Activated CD8-positive, alpha-beta T cell treated with anti-CD3 and anti-CD28 coated beads for 36 hours (primary cell): ENCODE results near the gene MN1. TPM values are rescaled to one million over a fixed set of nuclear protein-coding genes. Genes with fewer than 3 reads are reported as not detected.
"Not testable (repeated sequence)": the region's sequence is repeated elsewhere in the genome, so short reads cannot be mapped to it uniquely, and the experiment has no call there.

Experiments
- ATAC-seq: fragments of 200-7000 bp; cut with Tn5 transposase; one replicate; pipeline ENCODE4 v1.10.0; 2021; ENCODE audit warnings: mild to moderate bottlenecking, moderate library complexity
- CTCF ChIA-PET: fragments of 350-600 bp; sonication (Branson Sonifier 250); formaldehyde crosslinking; loops from one replicate; lab custom pipeline; 2021; ENCODE audit warnings: antibody characterized with exemption; lab: Charles Lee
- POLR2A ChIA-PET: fragments of 350-600 bp; sonication (Branson Sonifier 250); formaldehyde crosslinking; loops from one replicate; lab custom pipeline; 2021; ENCODE audit warnings: antibody characterized with exemption; lab: Charles Lee
- DNase-seq: peaks from one replicate; pipeline ENCODE4 v3.0.0-alpha.2; 2020
- H3K27ac Mint-ChIP-seq: one replicate; pipeline ENCODE4 v1.8.0; 2021; ENCODE audit warnings: mild to moderate bottlenecking, mixed read lengths
- H3K27me3 Mint-ChIP-seq: one replicate; pipeline ENCODE4 v1.8.0; 2021; ENCODE audit warnings: mixed read lengths
- H3K36me3 Mint-ChIP-seq: one replicate; pipeline ENCODE4 v1.8.0; 2021; ENCODE audit warnings: low read depth, mixed read lengths
- H3K4me1 Mint-ChIP-seq: one replicate; pipeline ENCODE4 v1.8.0; 2021; ENCODE audit warnings: low read depth, mixed read lengths
- H3K4me3 Mint-ChIP-seq: one replicate; pipeline ENCODE4 v1.8.0; 2021; ENCODE audit warnings: mild to moderate bottlenecking, moderate library complexity, mixed read lengths
- H3K9me3 Mint-ChIP-seq: one replicate; pipeline ENCODE4 v1.8.0; 2021; ENCODE audit warnings: mixed read lengths
- CTCF ChIP-seq: fragments of 200-600 bp; IDR thresholded peaks from one replicate; pipeline ENCODE4 v1.8.0; 2022; ENCODE audit warnings: antibody characterized with exemption, mild to moderate bottlenecking
- intact Hi-C: fragments of 100-400 bp; cut with micrococcal nuclease; formaldehyde crosslinking; loops from one replicate; pipeline ENCODE4 v1.10.0; 2022
- total RNA-seq, 2 experiments: library from RNA; stranded (reverse); gene quantifications; one replicate each; pipeline ENCODE4 v1.2.3, GENCODE V29; 2021

Gene MN1
- total RNA-seq, 2 experiments from 2014 or later = 0.11 to 0.16 TPM

GRCh38 chr22:27745154-27745553, 56.4 kb downstream of the MN1 start:
- CTCF ChIA-PET = no interaction called here
- ATAC-seq (no peak), DNase-seq (no peak)
- H3K27ac Mint-ChIP-seq = no peak overlapping the region
- H3K27me3 Mint-ChIP-seq = peaks cover 3% of the 10 kb centered on the region
- POLR2A ChIA-PET = no interaction called here
- no peak for TF ChIP-seq CTCF
- peaks cover 6% of the 10 kb centered on the region for H3K4me1 Mint-ChIP-seq
- no peak overlapping the region for H3K4me3 Mint-ChIP-seq
- no peaks in the 10 kb centered on the region for H3K36me3 Mint-ChIP-seq
- intact Hi-C loops = no loop called here
- H3K9me3 Mint-ChIP-seq = peaks cover 6% of the 10 kb centered on the region

- H3K27ac Mint-ChIP-seq, DNase-seq, H3K4me1 Mint-ChIP-seq, POLR2A ChIA-PET, intact Hi-C loops, H3K27me3 Mint-ChIP-seq, H3K9me3 Mint-ChIP-seq, H3K4me3 Mint-ChIP-seq, CTCF ChIA-PET, ATAC-seq, H3K36me3 Mint-ChIP-seq: not testable (repeated sequence)
Observed at GRCh38 chr22:27744078-27744477, 57.5 kb downstream of the MN1 start.

- no peak for DNase-seq
- no peaks in the 10 kb centered on the region for H3K27me3 Mint-ChIP-seq
- H3K4me1 Mint-ChIP-seq = no peaks in the 10 kb centered on the region
- H3K36me3 Mint-ChIP-seq = no peaks in the 10 kb centered on the region
- intact Hi-C loops = no loop called here
- ChIA-PET CTCF (no interaction called here), POLR2A (no interaction called here)
- no peak overlapping the region for H3K4me3 Mint-ChIP-seq
- ATAC-seq = no peak
- no peak for TF ChIP-seq CTCF
- peaks cover 15% of the 10 kb centered on the region for H3K9me3 Mint-ChIP-seq
- H3K27ac Mint-ChIP-seq = no peak overlapping the region
Observed at GRCh38 chr22:27740202-27740748, 61.3 kb downstream of the MN1 start.

- ATAC-seq (no peak), DNase-seq (no peak)
- no peak overlapping the region for H3K27ac Mint-ChIP-seq
- no peaks in the 10 kb centered on the region for H3K4me1 Mint-ChIP-seq
- H3K27me3 Mint-ChIP-seq = peaks cover 1% of the 10 kb centered on the region
- intact Hi-C loops = loop anchor here (10.0 kb wide), 1 partner anchor 53 kb away; no protein-coding TSS in a partner anchor
- H3K9me3 Mint-ChIP-seq = peaks cover 15% of the 10 kb centered on the region
- POLR2A ChIA-PET = no interaction called here
- CTCF ChIA-PET = no interaction called here
- H3K36me3 Mint-ChIP-seq = no peaks in the 10 kb centered on the region
- TF ChIP-seq CTCF = no peak
- no peak overlapping the region for H3K4me3 Mint-ChIP-seq
Observed at GRCh38 chr22:27737521-27737920, 64.0 kb downstream of the MN1 start.

- Mint-ChIP-seq H3K4me3 (no peak overlapping the region), H3K9me3 (peaks cover 9% of the 10 kb centered on the region), H3K27ac (no peak overlapping the region), H3K4me1 (no peaks in the 10 kb centered on the region), H3K36me3 (no peaks in the 10 kb centered on the region), H3K27me3 (peaks cover 1% of the 10 kb centered on the region)
- intact Hi-C loops = loop anchor here (10.0 kb wide), 1 partner anchor 49 kb away; no protein-coding TSS in a partner anchor
- no peak for DNase-seq
- CTCF ChIA-PET = no interaction called here
- POLR2A ChIA-PET = no interaction called here
- TF ChIP-seq CTCF = no peak
- ATAC-seq = no peak
Observed at GRCh38 chr22:27734066-27734465, 67.5 kb downstream of the MN1 start.
